Measurements from ENCODE around the gene KLHL6.

Gene KLHL6

DNA sequence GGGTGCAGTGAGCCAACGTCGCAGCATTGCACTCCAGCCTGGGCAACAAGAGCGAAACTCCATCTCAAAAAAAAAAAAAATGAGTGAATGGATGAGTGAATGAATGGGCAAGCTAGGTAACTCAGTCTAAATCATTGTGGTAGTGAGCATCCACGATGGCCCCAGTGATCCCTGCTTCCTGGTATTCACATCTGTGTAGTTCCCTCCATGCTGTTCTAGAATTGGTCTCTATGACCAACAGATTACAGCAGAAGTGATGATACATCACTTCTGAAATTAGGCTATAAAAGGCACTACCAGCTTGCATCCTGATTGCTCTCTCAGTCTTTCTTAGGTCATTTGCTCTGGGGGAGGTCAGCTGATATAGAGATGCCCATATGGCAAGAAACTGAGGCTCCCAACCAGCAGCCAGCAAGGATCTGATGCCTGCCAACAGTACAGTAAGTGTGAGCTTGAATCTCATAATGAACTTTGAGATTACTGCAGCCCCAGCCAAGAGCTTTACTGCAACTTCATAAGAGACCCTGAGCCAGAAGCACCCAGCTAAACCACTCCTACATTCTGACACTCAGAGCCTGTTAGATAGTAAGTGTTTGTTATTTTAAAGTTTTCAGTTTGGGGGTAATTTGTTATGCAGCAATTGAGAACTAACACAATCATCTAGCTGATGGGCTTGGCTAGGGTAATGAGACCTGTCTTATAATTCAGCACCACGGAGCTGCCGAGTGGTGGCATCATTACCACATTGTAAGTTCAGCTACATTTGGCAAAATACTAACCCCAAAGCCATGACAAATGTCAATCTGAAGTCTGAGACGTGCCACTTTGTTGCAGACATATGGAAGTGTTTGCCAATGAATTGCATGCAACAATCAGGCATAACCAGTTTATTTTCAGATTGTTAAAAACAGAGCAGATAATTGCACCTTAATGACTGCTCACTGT is 53.0 kb downstream of the KLHL6 start:
- DNase-seq = no peak

DNA sequence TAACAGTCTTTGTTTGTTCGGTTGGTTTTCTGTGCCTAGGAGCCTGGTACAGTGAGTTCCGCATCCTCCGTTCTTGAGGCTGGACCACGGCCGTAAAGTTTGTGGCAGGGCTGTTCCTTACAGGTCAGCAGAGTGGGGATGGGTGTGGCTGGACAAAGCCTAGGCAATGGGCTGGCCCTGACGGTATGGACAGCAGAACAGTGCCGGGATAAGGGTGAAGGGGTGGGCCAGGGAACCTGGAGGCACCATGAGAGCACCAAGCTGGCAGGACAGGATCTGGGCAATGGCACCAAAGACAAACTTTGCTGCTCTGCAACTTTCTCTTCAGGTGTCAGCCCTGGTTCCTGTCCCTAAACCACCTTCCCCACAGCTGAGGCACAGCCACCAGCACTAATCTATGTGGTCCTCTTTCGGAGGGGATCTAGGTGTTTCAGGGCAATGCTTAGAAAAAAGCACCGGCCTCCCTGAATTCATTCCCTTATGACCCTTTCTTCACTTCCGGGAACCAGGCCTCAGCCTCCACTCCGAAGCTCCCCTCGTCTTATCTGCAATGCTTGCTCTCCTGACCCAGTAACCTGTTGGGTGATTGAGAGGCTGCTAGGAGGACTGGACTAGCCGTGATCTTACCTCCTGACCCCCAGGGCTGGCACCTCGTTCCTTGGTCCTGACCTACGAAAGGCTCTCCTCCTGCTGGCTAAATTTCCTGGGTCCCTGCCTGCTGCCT is 54.4 kb downstream of the KLHL6 start:
- DNase-seq = no peak

DNA sequence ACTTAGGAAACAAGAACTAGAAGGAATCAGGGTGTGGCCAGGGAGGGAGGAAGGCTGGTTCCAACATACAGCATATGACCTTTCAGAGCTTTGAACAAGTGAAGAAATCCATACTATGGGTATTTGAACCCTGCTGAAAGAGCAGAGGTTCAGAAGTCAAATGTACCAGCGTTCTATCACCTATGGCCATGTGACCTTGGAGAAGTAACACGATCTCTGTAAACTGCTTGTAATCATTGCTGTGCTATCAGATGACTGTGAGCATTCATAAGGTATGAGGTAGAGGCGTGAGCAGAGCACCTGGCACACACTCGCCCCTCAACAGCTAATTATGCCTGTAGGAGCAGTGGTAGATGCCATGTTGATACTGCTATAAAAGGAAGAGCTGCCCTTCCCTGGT is 55.2 kb downstream of the KLHL6 start:
- DNase-seq = no peak

DNA sequence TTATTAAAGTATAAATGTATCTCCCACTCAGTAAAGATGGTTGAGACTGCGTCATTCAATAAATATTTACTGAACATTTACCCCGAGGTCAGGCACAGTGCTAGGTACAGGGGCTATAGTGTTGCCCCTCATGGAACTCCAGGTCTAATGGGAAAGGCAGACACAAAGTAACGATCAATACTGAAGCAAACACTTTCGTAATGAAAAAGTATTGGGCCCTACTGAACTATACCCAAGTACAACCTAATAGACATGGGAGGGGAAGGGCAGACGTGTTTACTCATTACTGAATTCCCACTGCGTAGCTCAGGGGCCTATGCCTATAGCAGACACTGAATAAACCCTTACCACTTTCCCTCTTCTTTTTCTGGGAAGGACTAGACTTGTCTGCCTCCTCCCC is 56.9 kb downstream of the KLHL6 start:
- no peak for DNase-seq

DNA sequence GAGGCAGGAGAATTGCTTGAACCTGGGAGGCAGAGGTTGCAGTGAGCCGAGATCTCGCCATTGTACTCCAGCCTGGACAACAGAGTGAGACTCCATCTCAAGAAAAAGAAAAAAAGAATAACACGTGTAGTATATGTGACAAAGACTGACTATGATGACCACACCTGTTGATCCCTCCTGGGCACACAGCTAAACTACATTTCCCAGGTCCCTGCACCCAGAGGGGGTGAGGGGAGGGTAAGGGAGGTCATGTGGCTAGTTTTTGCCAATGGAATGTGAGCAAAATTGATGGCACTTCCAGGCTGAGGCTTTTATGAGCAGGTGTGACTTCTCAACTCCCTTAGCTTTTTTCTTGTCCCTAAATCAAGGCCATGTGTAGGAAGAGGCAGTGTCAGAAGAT is 58.2 kb downstream of the KLHL6 start:
- DNase-seq = no peak

DNA sequence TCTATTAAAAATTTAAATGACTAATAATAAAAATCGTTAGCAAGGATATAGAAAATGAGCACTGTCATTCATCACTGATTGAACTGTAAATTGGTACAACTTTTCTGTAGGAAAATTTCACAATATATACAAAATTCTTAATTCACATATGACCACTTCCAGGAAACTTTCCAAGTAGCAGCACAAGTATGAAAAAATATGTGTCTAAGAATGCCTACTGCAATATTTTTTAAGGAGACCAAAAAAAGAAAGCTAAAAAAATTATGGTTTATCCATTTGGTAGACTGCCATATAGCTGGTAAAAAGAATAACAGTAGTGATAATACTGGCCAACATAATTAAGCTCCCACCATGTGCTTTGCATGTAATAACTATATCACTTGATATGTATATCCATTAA is 59.2 kb downstream of the KLHL6 start:
- no peak for DNase-seq

DNA sequence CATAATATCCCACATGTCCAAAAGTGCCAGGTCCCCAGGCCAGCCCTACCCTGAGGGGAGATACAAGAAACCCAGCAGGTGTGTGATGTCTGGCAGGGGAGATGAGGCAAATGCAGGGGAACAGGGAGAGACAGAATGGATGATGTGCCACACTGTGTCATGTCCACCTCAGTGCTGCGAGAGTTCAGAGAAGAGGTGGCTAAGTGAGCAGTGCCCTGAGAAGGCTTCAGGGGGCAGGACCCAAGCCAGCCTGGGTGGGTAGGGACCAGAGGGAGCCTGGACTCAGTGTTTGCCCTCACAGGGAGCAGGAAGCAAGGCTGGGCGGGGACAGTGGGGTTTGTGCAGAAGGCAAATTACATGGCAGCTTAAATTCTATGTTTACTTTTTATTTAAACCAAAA is 61.2 kb downstream of the KLHL6 start:
- DNase-seq = no peak

DNA sequence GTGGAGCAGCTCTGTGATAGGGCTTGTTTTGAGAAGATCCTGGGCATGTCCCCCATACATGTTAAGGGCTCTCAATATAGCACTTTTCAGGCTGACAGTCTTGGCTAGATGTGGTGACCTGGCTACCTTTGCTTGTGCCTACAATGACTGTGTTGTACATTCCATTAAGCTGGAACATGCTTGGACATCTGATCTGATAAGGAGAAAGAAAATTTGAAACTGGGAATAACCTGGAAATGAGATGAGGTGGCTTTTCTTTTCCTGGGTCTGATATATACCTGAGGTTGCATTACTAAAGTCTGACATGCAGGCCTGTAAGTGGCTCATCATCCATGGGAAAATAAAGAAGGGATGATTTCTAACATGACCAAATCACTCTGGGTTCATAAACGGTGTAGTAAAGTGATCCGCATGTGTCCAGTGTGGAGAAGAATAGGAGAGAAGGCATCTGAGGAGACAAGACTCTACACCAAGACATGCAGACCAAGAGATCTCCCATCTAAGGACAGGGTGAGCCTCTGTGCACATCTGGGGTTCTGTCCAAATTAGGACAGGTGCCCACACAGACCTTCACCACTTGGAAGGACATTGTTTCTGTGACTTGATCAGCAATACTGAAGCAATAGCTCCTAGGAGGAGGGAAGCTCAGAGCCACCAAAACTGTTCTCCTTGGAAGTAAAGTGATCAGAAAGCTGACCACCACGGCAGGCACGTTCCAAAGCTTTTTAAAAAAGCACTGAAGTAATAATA is 62.0 kb downstream of the KLHL6 start:
- DNase-seq = no peak

DNA sequence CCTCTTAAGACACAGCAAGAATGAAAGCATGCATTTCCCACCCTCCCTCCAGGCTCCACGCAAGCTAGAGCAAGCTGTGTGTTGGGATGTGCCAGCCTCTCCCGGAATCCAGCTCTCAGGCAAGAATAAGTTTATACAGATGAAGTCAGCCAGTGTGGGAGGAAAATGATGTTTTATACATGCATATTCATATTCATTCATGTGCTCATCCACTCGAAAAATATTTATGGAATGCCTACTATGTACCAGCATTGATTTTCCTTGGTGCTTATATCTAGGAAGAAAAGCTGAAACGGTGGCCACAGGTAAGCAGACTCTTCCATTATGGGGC is 62.7 kb downstream of the KLHL6 start:
- DNase-seq = no peak

DNA sequence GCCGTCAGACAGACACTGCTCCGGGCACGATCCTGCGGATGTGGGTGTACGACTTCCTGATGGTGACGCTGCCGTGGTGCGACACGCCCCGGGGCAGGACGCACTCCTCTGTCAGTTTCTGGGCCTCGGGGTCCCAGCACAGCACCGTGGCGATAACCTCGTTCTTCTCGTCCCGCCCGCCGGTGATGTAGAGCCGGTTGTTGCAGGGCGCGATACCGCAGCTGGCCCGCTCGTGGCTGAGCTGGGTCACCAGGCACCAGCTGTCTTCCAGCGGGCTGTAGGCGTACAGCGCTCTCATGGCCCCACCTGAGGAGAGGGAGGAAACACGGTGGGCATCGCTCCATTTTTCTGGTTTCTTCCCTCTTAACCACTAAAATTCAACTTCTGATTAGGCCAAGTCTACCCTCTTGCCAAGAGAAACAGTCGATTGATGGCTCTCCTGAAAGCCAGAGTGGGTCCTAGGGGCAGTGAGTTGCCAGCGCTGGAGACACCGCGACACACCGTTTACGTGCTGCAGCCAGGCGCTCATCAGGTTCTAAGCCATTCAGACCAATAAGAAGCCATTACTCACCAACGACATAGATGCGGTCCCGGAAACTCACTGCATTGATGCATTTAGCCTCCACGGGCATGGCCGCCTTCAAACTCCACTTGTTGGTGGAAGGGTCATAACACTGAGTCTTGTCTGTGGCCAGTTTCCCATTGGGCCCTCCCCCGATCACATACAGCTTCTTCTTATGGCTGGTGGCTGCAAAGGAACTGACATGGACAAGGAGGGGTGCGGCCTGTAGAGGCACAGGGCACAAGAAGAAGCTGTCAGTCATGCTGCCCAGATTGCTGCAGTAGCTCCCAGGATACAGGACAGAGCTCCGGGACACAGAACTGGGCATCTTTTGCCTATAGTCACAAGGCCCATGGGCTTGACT is 63.3 kb downstream of the KLHL6 start:
- no peak for DNase-seq

DNA sequence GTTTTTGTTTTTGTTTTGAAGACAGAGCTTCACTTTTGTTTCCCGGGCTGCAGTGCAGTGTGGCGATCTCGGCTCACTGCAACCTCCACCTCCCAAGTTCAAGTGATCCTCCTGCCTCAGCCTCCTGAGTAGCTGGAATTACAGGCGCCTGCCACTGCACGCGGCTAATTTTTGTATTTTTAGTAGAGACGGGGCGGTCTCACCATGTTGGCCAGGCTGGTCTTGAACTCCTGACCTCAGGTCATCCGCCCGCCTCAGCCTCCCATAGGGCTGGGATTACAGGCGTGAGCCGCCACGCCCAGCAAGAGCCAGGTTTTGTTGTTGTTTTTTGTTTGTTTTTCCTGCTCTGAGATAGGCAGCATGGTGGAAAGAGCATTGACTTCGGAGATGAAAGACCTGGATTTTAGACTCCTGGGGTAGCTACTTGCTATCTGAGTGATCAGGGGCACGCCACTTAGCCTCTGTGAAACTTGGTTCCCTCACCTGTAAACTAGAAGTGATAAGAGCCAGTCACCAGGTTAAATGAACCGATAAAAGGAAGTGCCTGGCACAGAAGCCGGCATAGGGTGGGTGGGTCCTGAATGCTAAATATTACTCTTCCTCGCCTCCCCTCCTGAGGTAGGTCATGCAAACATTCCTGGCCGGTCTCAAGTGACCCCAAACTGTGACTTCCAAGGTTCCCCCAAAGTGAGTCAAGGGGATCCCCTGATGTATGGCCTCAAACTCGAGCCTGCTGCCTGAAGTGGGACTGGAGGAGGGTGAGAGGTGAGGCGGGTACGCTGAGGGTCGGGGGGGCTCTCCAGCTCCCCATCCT is 64.2 kb downstream of the KLHL6 start:
- no peak for DNase-seq

DNA sequence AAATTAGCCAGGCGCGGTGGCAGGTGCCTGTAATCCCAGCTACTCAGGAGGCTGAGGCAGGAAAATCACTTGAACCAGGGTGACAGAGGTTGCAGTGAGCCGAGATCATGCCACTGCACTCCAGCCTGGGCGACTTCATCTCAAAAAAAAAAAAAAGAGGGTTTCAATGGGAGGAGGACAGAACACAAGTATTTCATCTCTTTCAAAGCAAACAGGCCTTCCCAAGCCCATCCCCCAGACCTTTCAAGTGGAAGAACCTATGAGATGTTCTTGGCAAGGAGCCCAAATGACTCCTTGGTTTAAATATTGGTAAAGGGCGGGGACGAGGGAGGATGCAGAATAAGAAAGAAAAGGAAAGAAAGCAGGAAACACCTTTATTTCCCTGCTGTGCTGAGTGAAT is 64.9 kb downstream of the KLHL6 start:
- DNase-seq = peak; percentile 17

DNA sequence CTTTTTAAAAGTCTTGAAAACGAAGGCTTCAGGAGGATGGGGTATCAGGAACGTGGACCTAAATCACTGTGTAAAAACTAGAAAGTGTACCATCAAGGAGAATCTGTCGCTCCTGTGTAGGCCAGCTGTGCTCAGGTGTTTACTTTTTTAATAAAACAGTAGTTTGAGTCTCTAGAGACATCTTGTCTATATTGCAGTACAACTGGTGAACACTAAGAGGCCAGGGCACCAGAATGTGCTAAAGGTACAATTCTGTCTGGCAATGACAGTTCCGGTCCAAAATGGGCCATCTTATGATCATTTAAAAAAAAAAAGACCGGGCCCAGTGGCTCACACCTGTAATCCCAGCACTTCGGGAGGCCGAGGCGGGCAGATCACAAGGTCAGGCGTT is 65.3 kb downstream of the KLHL6 start:
- DNase-seq = no peak

DNA sequence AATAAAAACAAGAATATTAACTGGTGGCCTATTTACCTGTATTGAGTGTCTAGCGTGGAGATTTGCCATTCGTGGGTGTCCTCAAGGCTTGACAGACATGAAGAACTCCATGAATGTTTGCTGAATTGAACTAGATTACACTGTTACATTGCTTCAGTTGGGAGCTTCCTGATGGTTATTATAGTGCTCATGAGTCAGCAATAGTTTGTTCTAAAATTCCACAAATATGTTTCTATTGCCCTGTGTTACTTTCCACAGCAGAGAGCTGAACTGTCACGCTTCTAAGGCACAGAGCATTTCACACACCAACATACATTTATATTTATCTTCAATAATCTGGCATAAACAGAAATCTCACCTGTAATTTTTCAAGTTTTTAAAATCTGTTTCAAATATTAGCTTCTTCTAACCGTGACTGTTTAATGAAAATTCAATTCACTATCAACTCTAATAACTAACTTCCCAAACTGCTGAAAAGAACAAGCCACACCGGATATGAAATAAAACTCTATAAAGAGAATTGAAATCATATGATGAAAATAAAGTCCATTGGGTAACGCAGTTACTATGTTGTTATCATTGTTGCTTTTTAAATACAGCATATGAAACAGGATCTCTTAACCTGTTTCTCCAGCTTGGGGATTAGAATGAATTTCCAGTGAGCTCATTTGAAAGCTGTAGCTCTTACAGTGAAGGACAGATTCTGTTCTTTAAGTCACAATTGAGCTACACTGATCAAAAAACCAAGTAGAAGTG is 65.9 kb downstream of the KLHL6 start:
- DNase-seq = no peak

DNA sequence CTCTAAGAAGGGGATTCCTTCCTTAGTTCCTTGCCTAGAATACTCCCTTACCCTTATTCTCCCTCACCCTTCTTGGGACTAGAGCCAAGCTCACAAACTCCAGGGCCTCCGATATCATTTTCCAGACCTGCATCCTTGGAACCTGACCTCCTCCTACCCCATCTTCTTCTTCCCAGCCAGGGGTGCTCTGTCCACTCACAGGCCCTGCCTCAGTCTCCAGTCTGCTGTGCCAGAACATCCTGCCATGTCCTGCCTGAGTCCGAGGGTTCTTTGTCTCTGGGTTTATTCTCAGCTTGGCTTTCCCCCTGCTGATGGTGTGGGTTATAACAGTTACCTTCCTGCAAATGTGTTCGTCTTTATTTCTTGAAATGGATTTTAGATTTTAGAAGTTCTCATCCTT is 67.2 kb downstream of the KLHL6 start:
- no peak for DNase-seq

DNA sequence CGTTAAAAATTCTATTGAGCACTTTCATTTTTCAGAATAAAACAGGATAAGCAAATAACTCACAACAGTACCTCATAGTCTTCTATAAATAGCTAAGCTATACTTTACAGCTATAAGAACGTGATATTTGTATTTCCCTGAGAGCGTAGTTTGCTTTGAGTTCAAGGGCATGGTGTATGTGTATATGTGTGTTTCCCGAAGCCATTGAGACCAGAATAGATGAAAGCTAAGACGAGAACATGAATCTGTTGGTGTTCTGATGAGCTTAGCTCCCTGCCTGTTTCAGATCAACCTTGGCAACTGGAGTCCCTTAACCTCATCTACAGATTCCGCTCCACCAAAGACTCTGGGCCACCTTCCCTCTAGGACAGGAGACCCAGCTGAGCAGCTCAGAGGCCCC is 67.6 kb downstream of the KLHL6 start:
- DNase-seq = no peak

DNA sequence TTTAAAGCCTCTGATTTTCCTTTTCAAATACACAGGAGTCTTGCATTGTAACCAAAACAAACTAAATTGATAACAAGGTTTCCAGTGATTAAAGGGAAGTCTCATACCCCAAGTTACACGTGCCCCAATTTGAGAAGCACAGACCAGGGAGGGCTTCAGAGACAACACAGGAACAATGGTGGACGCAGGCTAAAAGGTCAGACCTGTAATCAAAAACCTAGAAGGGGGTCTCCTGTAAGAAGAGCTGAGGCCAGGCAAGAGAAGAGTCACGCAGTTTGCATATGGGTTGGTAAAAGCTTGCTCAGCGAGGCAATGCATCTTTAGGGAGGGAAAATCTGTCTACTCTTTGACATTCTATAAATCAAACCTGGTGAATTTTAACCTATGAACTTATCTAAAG is 68.5 kb downstream of the KLHL6 start:
- no peak for DNase-seq

DNA sequence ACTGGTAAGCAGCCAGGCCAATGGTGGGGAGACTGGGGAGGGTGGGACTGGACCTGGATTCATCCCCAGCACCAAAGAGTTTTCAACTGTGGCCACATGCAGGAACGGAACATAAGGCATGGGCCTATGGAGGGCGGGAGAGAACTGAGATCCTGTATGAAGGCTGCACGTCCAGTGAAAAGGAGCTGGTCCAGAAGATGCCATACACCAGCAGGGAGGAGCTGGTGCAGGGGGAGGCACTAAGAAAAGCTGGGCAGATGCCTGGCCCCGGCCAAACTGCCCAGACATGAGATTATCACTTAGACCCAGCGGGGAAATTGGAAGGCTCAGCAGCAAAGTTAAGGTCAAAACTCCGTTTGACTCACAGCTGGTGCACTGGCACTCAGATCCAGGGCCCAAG is 69.0 kb downstream of the KLHL6 start:
- no peak for DNase-seq

DNA sequence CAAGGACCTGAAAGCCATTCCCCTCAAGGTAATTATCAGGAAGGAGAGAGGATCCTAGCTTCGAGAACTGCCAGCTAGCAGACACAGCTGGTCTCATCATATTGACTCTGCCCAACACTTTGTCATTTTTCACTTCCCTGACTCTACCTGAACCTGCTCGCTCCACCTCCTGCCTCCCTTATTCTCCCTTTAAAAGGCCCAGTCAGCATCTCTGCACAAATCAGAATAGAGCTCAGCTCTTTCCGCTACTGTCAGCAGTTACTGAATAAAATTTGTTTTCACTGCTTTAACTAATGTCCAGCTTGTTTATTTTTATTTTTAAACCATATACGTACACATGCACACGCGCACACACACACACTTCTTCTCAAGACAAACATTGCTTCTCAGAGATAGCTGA is 69.9 kb downstream of the KLHL6 start:
- DNase-seq = no peak

DNA sequence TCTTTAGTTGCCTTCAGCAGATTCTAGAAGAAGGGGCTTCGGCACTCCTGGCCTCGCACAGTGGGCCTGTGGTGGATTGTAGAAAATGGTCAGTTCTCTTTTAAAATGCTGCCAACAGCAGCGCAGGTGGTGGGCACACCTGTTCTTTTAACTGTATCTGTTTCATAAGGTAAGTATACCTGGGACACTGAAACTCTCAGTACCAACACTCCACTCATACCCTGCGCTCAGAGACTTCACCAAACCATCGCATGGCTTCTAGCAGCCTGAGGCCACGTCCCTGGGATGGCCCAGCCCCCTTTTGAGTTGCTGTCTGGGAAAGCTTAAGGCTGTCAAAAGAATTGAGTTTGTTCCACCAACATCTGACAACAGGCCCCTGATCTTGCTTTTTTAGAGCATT is 70.4 kb downstream of the KLHL6 start:
- no peak for DNase-seq
